Vagina (tissue), 2 donors: ENCODE measurements around the gene VWF. TPM values are rescaled to one million over a fixed set of nuclear protein-coding genes. Genes with fewer than 3 reads are reported as not detected.

Source experiments
- DNase-seq, 2 donors: peaks; one replicate each; pipeline ENCODE4 v3.0.0-alpha.2; 2017; ENCODE audit errors: extremely low spot score in 2 of 2
- H3K27ac ChIP-seq: fragments of 200-600 bp; sonication (generic); one replicate; pipeline ENCODE4 v1.5.1; 2019
- H3K27me3 ChIP-seq: fragments of 200-600 bp; sonication (generic); one replicate; pipeline ENCODE4 v1.5.1; 2019
- H3K36me3 ChIP-seq, 2 donors: fragments of 200-600 bp; sonication (generic); one replicate each; pipeline ENCODE4 v1.5.1; 2017 to 2019
- H3K4me1 ChIP-seq: fragments of 200-600 bp; sonication (generic); one replicate; pipeline ENCODE4 v1.5.1; 2019
- H3K4me3 ChIP-seq, 2 donors: fragments of 200-600 bp; sonication (generic); 1 replicate in 1 of 2; 2 replicates in 1 of 2; pipeline ENCODE4 v1.5.1; 2016 to 2019
- H3K9me3 ChIP-seq: fragments of 200-600 bp; sonication (generic); one replicate; pipeline ENCODE4 v1.5.1; 2019
- CTCF ChIP-seq, 3 experiments: fragments of 450-650 bp in 2 of 3; fragments of 200-600 bp in 1 of 3; sonication (generic) in 1 of 3; IDR thresholded peaks; one replicate each; pipeline ENCODE4 v1.5.1; 2017 to 2019; ENCODE audit warnings: antibody characterized with exemption in 3 of 3, mild to moderate bottlenecking in 2 of 3, moderate library complexity in 2 of 3
- POLR2A ChIP-seq, 2 donors: fragments of 450-650 bp; IDR thresholded peaks; one replicate each; pipeline ENCODE4 v1.6.1; 2017; ENCODE audit warnings: antibody characterized with exemption in 2 of 2, mild to moderate bottlenecking in 2 of 2, moderate library complexity in 2 of 2
- POLR2AphosphoS5 ChIP-seq, 2 donors: sonication (generic); formaldehyde crosslinking; IDR thresholded peaks; one replicate each; pipeline ENCODE4 v1.9.0; 2017; ENCODE audit warnings: antibody characterized with exemption in 2 of 2, mild to moderate bottlenecking in 2 of 2, low read depth in 1 of 2; ENCODE audit not compliant: insufficient read depth in 1 of 2
- intact Hi-C: fragments of 100-400 bp; cut with DNase I; formaldehyde crosslinking; loops from one replicate; pipeline ENCODE4 v1.15.1; 2023
- total RNA-seq: library from RNA; depleted of rRNA; stranded (reverse); fragments of >200 nt; gene quantifications from one replicate; pipeline ENCODE4 v1.2.3, GENCODE V29; 2016

Gene VWF
- total RNA-seq, 1 donor from 2014 or later: 334 TPM

- TF ChIP-seq POLR2A (IDR thresholded peaks at IDR 0.05) (no peak), POLR2AphosphoS5 (IDR thresholded peaks at IDR 0.05; ENCODE audit: insufficient read depth in 1 of 2, low read depth in 1 of 2) (no peak), CTCF (IDR thresholded peaks at IDR 0.05) (no peak)
- no peaks in the 10 kb centered on the region for H3K36me3 ChIP-seq
- no peak for DNase-seq
- no peaks in the 10 kb centered on the region for H3K4me1 ChIP-seq
- no peak overlapping the region for H3K27ac ChIP-seq
- intact Hi-C loops: no loop called here
- no peaks in the 10 kb centered on the region for H3K9me3 ChIP-seq
- no peak overlapping the region for H3K4me3 ChIP-seq
- no peaks in the 10 kb centered on the region for H3K27me3 ChIP-seq
Observed at GRCh38 chr12:5976196-5976595, 148.3 kb downstream of the VWF start.

GRCh38 chr12:5973461-5974115 lies 150.9 kb downstream of the VWF start:
- TF ChIP-seq POLR2A (IDR thresholded peaks at IDR 0.05): no peak
- no peak for TF ChIP-seq POLR2AphosphoS5 (IDR thresholded peaks at IDR 0.05; ENCODE audit: insufficient read depth in 1 of 2, low read depth in 1 of 2)
- no peak for TF ChIP-seq CTCF (IDR thresholded peaks at IDR 0.05)
- Histone ChIP-seq H3K9me3 (no peaks in the 10 kb centered on the region), H3K4me1 (no peaks in the 10 kb centered on the region), H3K27ac (no peak overlapping the region), H3K27me3 (no peaks in the 10 kb centered on the region), H3K4me3 (no peak overlapping the region), H3K36me3 (no peaks in the 10 kb centered on the region)
- intact Hi-C loops: no loop called here
- no peak for DNase-seq

GRCh38 chr12:5972387-5972786 lies 152.1 kb downstream of the VWF start:
- Histone ChIP-seq H3K4me3 (no peak overlapping the region), H3K27ac (no peak overlapping the region), H3K4me1 (no peaks in the 10 kb centered on the region), H3K9me3 (no peaks in the 10 kb centered on the region), H3K36me3 (no peaks in the 10 kb centered on the region), H3K27me3 (no peaks in the 10 kb centered on the region)
- TF ChIP-seq CTCF (IDR thresholded peaks at IDR 0.05) (no peak), POLR2A (IDR thresholded peaks at IDR 0.05) (no peak), POLR2AphosphoS5 (IDR thresholded peaks at IDR 0.05; ENCODE audit: insufficient read depth in 1 of 2, low read depth in 1 of 2) (no peak)
- intact Hi-C loops: no loop called here
- DNase-seq: peak in 1 of 2 donors; percentile 31

- no peaks in the 10 kb centered on the region for H3K4me1 ChIP-seq
- no peak overlapping the region for H3K27ac ChIP-seq
- no peak overlapping the region for H3K4me3 ChIP-seq
- H3K9me3 ChIP-seq: no peaks in the 10 kb centered on the region
- no peak for TF ChIP-seq POLR2AphosphoS5 (IDR thresholded peaks at IDR 0.05; ENCODE audit: insufficient read depth in 1 of 2, low read depth in 1 of 2)
- no peak for TF ChIP-seq CTCF (IDR thresholded peaks at IDR 0.05)
- no peak for TF ChIP-seq POLR2A (IDR thresholded peaks at IDR 0.05)
- H3K27me3 ChIP-seq: no peaks in the 10 kb centered on the region
- DNase-seq: peak; percentile 60 to 93
- intact Hi-C loops: no loop called here
- no peaks in the 10 kb centered on the region for H3K36me3 ChIP-seq
Observed at GRCh38 chr12:5971194-5971850, 153.1 kb downstream of the VWF start.
